Stomach (tissue), 4 donors: ENCODE results near the gene BAIAP3.

ENCODE experiments used
- CTCF ChIP-seq, 7 experiments: fragments of 450-650 bp in 4 of 7; fragments of 200-600 bp in 3 of 7; sonication (generic) in 3 of 7; IDR thresholded peaks; one replicate each; pipeline ENCODE4 v1.5.1; 2016 to 2019; ENCODE audit warnings: antibody characterized with exemption in 7 of 7, control low read depth in 2 of 7, mild to moderate bottlenecking in 1 of 7
- POLR2AphosphoS5 ChIP-seq, 3 donors: sonication (generic); formaldehyde crosslinking; IDR thresholded peaks; one replicate each; pipeline ENCODE4 v1.6.1; 2016; ENCODE audit warnings: antibody characterized with exemption in 3 of 3

GRCh38 chr16:1324286-1324826 lies 9.1 kb upstream of the BAIAP3 start:
- TF ChIP-seq CTCF (IDR thresholded peaks at IDR 0.05) (no peak), POLR2AphosphoS5 (IDR thresholded peaks at IDR 0.05) (no peak)
